ENCODE measurements around the gene GGA3.
"Not testable (repeated sequence)": the region's sequence is repeated elsewhere in the genome, so short reads cannot be mapped to it uniquely, and the experiment has no call there.

Gene GGA3

DNA sequence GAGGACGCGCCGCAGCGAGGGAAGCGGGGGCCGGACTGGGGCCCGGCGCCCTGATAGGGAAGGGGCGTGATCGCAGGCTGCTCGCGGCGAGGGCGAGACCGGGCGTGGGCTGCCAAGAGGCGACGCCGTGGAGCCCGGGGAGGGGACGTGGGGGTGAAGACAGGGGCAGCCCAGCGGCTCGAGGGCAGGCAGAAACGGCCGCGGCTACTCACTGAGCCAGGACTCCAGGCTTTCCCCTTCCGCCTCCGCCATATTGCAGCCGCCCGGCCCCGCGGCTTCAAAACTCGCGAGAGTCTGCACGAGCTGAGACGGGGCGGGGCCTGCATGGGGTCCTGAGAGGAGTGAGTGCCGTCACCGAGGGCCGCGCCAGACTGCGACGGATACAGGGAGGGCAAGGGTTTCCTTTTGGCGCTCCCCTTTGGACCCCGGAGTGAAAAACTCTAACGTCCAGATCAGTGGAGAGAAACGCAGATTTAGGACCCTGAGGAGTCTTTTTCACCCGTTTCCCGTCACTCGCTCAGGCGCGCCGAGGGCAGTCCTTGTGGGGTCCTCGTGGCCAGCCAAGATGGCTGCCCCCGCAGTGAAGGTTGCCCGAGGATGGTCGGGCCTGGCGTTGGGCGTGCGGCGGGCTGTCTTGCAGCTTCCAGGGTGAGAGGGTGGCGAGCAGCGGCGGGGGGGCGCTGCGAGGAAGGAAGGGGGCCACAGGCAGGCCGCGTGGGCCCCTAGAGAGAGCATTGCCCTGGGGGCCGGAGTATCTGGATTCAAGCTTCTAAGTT lies at the start of gene GGA3, which contains the start of gene MRPS7:
Gene GGA3 (minus strand): TSS at position 271 of the 776 bp plus-strand sequence. CDS start 19 bp downstream, at position 252.
Gene MRPS7 (plus strand): TSS at position 544 of the 776 bp plus-strand sequence. CDS start 22 bp downstream, at position 566.
- DNase-seq, result peak; percentile 66 to 98 (median 90)

DNA sequence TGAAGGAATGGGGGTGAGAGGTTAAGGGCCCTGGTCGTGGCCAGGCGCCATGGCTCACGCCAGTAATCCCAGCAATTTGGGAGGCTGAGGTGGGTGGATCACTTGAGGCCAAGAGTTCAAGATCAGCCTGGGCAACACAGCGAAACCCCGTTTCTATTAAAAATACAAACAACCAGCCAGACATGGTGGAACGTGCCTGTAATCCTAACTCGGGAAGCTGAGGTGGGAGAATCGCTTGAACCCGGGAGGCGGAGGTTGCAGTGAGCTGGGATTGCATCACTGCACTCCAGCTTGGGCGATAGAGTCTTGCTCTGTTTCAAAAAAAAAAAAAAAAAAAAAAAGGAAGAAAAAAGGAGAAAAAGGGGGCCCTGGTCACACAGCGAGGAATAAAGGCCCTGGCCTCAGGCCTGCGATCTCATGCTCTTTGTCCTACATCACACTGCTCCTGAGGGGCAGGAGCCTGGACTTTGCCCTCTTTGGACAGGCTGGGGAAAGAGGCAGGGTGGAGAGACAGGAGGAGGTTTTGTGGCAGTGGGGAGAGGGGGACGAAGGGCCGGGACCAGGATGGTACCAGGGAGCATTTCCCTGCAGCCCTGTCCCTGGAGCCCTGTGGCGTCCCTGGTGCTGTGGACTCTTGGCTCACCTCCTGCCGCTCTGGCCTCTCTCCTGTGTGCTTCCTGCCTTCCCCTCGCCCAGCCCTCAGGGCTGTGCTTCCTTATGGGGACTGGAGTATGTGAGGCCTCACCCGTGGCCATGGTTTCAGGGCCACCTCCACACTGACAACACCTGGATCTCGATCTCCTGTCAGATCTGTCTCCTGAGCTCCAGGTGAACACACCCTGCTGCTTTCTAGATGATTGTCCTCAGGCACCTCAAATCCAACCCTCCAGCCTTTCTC lies 47.6 kb upstream of the GGA3 start:
- DNase-seq, result peak in 1 of 51 donors; percentile 4

GRCh38 chr17:75307957-75308731 lies 46.7 kb upstream of the GGA3 start:
- DNase-seq, result no peak

DNA sequence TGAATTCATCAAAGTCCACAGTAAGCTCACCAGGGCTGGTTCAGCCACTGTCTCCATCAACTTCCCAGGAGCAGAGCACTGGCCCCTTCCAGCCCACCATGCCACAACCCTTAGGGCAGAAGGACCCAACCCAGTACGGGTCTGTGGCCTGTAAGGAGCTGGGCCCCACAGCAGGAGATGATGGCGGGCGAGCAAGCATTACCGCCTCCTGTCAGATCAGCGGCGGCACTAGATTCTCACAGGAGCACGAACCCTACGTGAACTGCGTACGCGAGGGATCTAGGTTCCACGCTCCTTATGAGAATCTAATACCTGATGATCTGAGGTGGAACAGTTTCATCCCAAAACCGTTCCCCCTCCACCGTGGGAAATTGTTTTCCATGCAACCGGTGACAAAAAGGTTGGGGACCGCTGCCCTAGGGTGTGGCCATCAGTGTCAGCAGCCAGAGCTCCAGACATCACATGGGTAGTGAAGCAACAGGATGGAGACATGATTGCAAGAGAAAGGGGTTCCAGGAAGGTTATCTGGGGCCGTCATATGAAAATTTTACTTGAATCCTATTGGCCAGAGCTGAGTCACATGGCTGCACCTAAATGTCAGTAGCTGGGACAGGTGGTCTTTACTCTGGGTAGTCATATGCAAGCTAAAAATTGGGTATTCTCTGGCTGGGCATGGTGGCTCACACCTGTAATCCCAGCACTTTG lies 40.2 kb upstream of the GGA3 start:
- no peak for DNase-seq

DNA sequence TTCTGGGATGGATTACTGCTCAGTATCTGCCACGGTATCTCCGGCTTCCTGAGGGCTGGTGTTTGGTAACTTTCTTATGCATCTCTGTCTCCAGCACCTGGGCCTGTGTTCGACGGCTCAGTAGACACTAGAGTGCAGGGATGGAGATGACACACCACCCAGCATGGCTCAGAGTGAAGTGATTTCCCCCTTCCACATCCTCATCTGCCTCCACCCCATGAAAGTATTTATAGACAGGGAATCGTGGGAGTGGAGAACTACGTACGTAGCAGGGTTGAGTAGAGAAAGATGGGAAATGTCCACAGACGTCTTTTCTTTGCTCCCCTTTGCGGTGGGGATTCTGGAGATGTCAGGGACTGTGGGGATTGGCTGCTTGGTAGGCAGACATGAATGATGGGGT lies 39.6 kb upstream of the GGA3 start:
- no peak for DNase-seq

GRCh38 chr17:75300280-75300679 lies 38.9 kb upstream of the GGA3 start:
- DNase-seq, result no peak

DNA sequence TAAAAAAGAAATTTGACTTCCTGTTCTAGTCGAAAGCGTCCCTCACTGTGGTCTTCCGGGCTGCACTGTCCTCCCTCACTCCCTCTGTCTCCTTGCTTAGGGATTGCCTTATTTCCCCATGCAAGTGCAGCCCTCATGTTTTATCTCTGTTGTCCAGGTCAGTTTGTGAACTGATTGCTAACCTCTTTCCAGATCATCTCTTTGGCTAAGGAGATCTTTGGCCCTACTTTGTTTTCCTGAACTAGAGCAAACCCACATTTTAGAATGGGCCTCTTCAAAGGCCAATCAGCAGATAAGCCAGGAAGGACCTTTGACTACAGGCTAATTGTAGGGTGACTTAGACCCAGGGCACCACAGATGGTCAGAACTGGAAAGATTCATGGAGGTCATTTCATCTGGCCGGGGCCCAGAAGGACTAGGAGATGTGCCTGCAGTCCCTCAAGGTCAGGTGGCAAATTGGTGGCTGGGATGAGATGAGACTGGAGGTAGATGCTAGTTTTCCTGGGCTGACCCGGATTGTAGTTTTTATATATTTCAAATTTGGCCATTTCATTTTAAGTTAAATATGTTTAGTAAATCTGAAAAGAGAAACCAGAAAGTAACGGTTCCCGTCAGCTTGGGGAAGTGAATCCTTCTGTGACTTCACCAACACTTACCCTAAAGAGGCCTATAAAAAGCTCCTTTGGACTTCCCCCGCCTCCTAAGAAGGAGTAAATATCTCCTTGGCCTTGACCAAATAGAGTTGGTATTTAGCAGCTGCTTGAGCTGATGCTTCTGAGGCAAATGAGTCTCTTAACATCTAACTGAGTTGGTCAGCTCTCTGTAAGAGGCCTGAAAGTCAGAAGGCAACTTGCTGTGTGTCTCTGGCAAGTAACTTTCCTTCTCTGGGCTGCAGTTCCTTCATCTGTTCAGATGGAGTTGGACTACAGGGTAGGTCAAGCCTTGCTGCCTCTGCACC lies 34.1 kb upstream of the GGA3 start:
- no peak for DNase-seq

DNA sequence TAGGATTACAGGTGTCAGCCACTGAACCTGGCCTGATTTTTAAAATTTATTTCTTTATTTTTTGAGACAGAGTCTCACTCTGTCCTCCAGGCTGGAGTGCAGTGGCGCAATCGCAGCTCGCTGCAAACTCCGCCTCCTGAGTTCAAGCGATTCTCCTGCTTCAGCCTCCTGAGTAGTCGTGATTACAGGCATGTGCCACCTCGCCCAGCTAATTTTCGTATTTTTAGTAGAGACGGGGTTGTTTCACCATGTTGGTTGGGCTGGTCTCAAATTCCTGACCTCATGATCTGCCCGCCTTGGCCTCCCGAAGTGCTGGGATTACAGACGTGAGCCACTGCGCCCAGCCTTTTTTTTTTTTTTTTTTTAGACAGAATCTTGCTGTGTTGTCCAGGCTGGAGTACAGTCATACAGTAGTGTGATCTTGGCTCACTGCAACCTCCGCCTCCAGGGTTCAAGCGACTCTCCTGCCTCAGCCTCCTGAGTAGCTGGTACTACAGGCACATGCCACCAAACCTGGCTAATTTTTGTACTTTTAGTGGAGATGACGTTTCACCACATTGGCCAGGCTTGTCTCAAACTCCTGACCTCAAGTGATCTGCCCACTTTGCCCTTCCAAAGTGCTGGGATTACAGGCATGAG lies 31.5 kb upstream of the GGA3 start:
- not testable (repeated sequence) for DNase-seq

DNA sequence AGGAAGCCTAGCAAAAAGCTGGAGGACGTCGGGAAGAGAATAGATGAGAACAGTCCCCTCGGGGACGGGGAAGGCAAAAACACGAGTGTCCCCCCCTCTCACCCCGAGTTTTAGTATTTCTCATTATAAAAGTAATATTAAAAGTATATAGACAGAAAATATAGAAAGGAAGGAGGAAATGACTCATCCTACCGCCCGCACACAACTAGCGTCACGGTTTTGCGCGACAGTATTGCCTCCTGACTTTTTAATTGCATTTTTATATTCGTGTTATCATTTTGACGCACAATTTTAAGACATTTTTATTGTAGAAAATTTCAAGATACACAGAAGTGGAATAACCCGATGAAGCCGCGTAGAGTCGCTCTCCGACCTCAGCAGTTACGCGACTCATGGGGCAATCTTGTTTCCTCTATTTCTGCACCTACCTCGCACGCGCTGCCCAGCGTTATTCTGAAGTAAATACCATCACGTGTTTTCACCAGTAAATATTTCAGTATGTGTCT lies 28.5 kb upstream of the GGA3 start:
- peak in 18 of 51 donors; percentile 9 to 76 (median 29) for DNase-seq

GRCh38 chr17:75289115-75289831 lies 27.9 kb upstream of the GGA3 start, which contains the start of gene SLC25A19:
Gene SLC25A19, minus strand, starts transcription at chr17:75289433. Its CDS starts 2,669 bp downstream, at chr17:75286764.
- DNase-seq, result peak; percentile 71 to 99 (median 97)

DNA sequence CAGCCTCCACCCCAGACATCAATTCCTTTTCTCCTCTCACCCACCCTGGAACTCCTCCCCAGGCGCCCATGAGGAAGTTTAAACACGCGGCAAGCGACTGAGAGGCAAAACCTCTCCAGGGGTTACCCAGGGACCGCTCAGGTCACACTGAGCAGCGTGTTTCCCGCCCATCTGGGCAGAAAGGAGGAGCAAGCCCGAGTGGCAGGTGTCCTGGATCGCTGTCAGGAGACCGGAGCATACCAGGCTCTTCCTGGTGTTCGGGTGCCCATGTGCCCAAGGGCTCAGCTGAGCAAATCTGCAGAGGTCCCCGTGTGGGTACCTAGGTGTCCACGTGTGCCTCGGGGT lies 27.3 kb upstream of the GGA3 start:
- peak in 5 of 51 donors; percentile 43 to 65 (median 57) for DNase-seq

DNA sequence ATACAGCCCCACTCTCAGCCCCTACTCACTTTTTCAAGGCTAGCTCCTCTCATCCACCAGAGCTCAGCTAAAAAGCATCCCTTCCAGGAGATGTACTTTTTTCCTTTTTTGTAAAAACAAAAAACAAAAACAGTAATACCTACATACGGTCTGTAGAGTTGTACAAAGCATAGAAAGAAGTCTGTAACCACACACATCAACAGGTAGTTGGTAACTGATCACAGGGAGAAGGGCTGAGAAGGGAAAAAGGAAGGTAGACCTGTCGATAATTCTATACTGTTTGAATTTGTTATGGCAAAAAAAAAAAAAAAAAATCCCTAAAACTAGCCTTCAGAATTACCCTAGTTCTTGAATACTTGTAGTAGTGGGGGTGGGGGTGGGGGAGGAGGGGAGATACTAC lies 27.0 kb upstream of the GGA3 start:
- DNase-seq, result no peak

DNA sequence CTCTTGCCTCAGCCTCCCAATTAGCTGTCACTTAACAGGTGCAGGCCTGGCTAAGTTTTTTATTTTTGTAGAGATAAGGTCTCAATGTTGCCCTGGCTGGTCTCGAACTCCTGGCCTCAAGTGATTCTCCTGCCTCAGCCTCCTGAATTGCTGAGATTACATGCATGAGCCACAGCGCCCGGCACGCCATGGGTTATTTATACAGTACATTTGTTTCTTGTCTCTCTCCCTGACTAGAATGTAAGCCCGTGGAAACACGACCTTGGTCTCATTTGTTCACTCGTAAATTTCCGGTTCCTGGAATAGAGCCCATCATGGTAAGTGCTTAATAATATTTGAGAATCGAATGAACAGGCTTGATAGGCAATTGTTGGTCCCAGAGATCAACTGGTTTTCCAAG lies 25.8 kb upstream of the GGA3 start:
- DNase-seq, result no peak

- DNase-seq, result no peak
Observed at GRCh38 chr17:75285123-75285522, 23.7 kb upstream of the GGA3 start.

DNA sequence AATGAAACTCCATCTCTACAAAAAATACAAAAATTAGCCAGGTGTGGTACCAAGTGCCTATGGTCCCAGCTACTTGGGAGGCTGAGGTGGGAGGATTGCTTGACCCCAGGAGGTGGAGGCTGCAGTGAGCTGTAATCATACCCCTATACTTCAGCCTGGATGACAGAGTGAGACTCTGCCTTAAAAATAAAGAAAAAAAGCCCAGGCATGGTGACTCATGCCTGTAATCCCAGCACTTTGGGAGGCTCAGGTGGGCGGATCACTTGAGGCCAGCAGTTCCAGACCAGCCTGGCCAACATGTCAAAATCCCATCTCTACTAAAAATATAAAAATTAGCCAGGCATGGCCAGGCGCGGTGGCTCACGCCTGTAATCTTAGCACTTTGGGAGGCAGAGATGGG lies 18.8 kb upstream of the GGA3 start:
- DNase-seq, result not testable (repeated sequence)

- DNase-seq, result no peak
Observed at GRCh38 chr17:75277664-75278071, 16.3 kb upstream of the GGA3 start.

- no peak for DNase-seq
Observed at GRCh38 chr17:75273977-75274708, 12.7 kb upstream of the GGA3 start.

DNA sequence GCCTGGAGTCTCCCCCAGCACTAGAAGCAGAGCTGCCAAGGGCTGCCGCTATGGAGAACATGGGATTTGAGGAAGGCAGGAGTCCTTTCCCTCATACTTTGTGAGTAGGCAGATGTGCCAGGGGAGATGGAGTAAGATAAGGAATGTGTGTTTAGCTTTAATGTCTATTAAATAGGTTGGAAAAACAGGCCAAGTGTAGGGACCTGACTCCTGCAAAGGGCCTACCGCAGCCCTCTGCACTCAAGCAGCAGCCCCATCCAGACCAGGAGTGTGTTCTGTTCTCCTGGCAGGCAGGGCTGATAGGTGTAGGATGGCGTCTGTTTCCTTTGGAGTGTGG lies 11.4 kb upstream of the GGA3 start:
- peak in 1 of 51 donors; percentile 52 for DNase-seq

All from hypothalamus (tissue), 51 donors.